MM.1S (cell line): ENCODE measurements around the gene FAM47E.

Source experiments
- EZH2 ChIP-seq: fragments of 300-600 bp; sonication (generic); optimal IDR thresholded peaks from 2 replicates; pipeline ENCODE3; 2017; ENCODE audit warnings: low read depth, mild to moderate bottlenecking, antibody characterized with exemption, low read length, mixed read lengths
- TF ChIP-seq, protein P1 (sequence below): fragments of 300-600 bp; sonication (generic); IDR thresholded peaks from 2 replicates; pipeline ENCODE4 v1.5.1; 2016; ENCODE audit warnings: antibody characterized with exemption, low read length, mixed read lengths

DNA sequence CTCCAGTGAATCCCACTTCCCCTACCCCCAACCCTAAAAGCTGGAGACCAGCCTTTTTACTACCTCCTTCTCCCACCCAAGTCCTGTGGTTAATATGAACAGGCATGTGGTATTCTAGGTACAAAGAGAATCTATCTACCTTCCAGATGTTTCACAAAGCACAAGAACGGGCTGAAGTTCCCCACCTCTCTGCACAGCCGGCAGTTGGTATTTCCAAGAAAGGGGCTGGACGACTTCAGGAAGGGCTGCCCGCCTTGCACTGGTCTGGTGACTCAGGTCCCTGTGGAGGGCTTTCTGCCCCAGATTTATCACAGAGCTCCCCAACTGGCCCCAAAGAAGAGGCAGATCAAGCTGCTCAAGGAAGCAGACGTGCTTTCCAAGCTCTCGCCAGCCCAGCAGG is 4.5 kb downstream of the FAM47E start:
- TF ChIP-seq, protein P1, sequence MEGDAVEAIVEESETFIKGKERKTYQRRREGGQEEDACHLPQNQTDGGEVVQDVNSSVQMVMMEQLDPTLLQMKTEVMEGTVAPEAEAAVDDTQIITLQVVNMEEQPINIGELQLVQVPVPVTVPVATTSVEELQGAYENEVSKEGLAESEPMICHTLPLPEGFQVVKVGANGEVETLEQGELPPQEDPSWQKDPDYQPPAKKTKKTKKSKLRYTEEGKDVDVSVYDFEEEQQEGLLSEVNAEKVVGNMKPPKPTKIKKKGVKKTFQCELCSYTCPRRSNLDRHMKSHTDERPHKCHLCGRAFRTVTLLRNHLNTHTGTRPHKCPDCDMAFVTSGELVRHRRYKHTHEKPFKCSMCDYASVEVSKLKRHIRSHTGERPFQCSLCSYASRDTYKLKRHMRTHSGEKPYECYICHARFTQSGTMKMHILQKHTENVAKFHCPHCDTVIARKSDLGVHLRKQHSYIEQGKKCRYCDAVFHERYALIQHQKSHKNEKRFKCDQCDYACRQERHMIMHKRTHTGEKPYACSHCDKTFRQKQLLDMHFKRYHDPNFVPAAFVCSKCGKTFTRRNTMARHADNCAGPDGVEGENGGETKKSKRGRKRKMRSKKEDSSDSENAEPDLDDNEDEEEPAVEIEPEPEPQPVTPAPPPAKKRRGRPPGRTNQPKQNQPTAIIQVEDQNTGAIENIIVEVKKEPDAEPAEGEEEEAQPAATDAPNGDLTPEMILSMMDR: no peak
- TF ChIP-seq EZH2: no peak
